Suprapubic skin (tissue), 3 donors: ENCODE results near the gene SLC4A1.

ENCODE experiments used
- POLR2A ChIP-seq, 2 donors: fragments of 450-650 bp; IDR thresholded peaks; one replicate each; pipeline ENCODE4 v1.6.1; 2017; ENCODE audit warnings: antibody characterized with exemption in 2 of 2, mild to moderate bottlenecking in 2 of 2, moderate library complexity in 2 of 2
- TF ChIP-seq, protein P1 (sequence below), 2 donors: fragments of 200-600 bp in 1 of 2; fragments of 450-650 bp in 1 of 2; sonication (generic) in 1 of 2; IDR thresholded peaks; one replicate each; pipeline ENCODE4 v1.5.1; 2016 to 2019; ENCODE audit warnings: antibody characterized with exemption in 2 of 2, mild to moderate bottlenecking in 1 of 2, moderate library complexity in 1 of 2

DNA sequence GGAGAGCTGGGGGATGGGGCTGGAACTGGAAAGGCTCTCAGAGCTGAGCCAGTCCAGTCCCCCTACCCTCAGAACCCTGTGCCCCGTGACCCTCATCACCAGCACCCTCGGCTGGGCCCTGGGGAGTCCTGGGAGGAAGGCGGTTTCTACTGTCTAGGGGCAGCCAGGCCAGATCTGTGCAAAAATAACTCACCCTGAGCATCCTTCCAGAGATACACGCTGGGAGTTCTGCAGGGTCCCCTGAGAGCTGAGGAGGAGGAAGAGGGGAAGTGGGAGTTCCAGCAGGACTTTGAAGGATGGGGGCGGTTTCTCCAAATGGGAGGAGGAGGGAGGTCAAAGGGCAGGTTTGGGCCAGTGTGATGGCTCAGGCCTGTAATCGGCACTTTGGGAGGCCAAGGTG, 5.0 kb upstream of the SLC4A1 start:
- TF ChIP-seq, protein P1, sequence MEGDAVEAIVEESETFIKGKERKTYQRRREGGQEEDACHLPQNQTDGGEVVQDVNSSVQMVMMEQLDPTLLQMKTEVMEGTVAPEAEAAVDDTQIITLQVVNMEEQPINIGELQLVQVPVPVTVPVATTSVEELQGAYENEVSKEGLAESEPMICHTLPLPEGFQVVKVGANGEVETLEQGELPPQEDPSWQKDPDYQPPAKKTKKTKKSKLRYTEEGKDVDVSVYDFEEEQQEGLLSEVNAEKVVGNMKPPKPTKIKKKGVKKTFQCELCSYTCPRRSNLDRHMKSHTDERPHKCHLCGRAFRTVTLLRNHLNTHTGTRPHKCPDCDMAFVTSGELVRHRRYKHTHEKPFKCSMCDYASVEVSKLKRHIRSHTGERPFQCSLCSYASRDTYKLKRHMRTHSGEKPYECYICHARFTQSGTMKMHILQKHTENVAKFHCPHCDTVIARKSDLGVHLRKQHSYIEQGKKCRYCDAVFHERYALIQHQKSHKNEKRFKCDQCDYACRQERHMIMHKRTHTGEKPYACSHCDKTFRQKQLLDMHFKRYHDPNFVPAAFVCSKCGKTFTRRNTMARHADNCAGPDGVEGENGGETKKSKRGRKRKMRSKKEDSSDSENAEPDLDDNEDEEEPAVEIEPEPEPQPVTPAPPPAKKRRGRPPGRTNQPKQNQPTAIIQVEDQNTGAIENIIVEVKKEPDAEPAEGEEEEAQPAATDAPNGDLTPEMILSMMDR (IDR thresholded peaks at IDR 0.05), result no peak
- TF ChIP-seq POLR2A (IDR thresholded peaks at IDR 0.05), result no peak
